SK-MEL-5 (cell line): ENCODE data around the gene TMEM117. TPM values are rescaled to one million over a fixed set of nuclear protein-coding genes. Genes with fewer than 3 reads are reported as not detected.
A peak's percentile ranks its signal among the peaks of the same experiment; 100 is the strongest.
"Not testable (repeated sequence)": the region's sequence is repeated elsewhere in the genome, so short reads cannot be mapped to it uniquely, and the experiment has no call there.

Source experiments
- DNase-seq: peaks from one replicate; pipeline ENCODE4 v3.0.0-alpha.2; 2016; ENCODE audit warnings: low read depth, low spot score
- in situ Hi-C: cut with HindIII; loops from 2 replicates; pipeline ENCODE4 v1.10.0; 2016; ENCODE audit warnings: low sequenced_read_pairs, high pct_unique_total_duplicates, low pct_unique_long_range_greater_than_20kb
- total RNA-seq: library from RNA; depleted of rRNA; stranded (reverse); fragments of >200 nt; shearing (Covaris generic); gene quantifications from 2 replicates; pipeline ENCODE4 v1.2.3, GENCODE V29; 2014

The TMEM117 gene
- total RNA-seq, 1 experiment from 2014 or later: 62.6 TPM

DNA sequence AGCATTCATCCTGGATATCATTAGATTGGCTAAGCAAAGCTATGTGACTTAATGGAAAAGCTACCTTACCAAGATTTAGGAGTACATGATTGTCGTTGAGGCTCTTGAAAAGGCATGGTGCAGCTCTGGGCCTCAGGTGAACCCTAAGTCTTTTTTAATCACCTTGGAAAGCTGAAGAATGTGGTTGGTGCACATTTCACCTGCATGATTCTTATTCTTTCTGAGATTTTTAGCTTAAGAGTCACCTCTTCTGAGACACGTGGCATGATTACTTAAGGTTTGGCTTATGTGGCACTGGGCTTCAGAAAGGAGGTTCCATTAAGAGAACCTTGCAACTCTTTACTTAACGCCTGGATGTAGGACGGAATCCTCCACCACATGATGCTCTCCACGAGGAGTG is 498.5 kb downstream of the TMEM117 start:
- DNase-seq: no peak
- in situ Hi-C loops: no loop called here

- in situ Hi-C loops: no loop called here
- DNase-seq: no peak
These were observed 499.1 kb downstream of the TMEM117 start for GRCh38 chr12:44335030-44335429.

- in situ Hi-C loops: no loop called here
- DNase-seq: no peak
These were observed 500.7 kb downstream of the TMEM117 start for GRCh38 chr12:44336577-44336976.

- in situ Hi-C loops: no loop called here
- no peak for DNase-seq
These were observed 506.5 kb downstream of the TMEM117 start for GRCh38 chr12:44342371-44342770.

DNA sequence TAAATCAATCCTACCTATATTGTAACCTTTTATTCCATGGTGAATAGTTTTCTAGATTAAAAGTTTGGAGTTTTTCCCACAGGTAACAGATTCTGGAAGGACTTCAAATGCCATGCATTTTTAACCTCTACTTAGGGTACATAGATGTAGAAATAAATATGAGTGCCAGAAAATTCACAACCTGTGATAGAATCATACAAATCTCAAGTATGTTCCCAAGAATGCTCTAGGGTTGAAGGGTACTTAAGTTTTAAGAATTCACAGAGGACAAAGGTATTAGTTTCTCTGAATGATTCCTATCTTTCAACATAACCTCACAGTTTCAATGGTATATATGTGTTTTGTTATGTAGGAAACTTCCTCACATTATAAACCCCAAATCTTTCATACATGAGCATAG is 511.3 kb downstream of the TMEM117 start:
- DNase-seq: no peak
- in situ Hi-C loops: no loop called here

- DNase-seq: no peak
- in situ Hi-C loops: no loop called here
These were observed 521.6 kb downstream of the TMEM117 start for GRCh38 chr12:44357494-44357893.

- no peak for DNase-seq
- in situ Hi-C loops: no loop called here
These were observed 522.8 kb downstream of the TMEM117 start for GRCh38 chr12:44358636-44359035.

DNA sequence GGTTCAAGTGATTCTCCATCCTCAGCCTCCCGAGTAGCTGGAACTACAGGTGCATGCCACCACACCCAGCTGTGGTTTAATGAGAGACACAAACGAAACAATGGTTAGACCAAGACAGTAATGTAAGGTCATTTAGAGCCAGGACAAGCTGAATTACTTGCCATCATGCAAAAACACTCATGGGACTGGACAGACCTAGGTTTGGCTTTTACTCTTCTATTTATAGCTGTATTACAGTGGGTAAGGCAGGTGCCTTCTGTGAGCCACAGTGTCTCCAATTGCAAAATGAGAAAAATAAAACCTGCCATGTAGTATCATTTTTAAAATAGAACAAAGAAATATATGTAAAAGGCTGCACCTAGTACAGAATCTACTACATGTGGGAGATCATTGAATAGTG is 527.1 kb downstream of the TMEM117 start:
- in situ Hi-C loops: no loop called here
- DNase-seq: no peak

DNA sequence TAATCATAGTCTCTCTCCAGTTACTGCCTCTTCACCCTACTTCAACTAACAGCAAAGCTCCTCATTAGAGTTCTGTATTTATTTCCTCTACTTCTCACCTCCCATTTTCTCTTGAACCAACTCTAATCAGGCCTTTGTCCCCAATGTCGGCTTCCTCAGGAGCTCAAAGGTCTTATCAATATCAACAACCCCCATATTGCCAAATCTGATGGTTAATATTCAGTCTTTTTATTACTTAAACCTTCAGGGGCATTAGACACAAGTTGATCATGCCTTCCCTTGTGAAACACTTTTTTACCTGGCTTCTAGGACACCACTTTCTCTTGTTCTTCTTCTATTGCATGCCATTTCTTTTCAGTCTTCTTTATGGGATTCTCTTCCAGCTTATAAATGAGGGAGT is 531.3 kb downstream of the TMEM117 start:
- no peak for DNase-seq
- in situ Hi-C loops: no loop called here

- in situ Hi-C loops: no loop called here
- DNase-seq: no peak
These were observed 532.0 kb downstream of the TMEM117 start for GRCh38 chr12:44367916-44368315.

DNA sequence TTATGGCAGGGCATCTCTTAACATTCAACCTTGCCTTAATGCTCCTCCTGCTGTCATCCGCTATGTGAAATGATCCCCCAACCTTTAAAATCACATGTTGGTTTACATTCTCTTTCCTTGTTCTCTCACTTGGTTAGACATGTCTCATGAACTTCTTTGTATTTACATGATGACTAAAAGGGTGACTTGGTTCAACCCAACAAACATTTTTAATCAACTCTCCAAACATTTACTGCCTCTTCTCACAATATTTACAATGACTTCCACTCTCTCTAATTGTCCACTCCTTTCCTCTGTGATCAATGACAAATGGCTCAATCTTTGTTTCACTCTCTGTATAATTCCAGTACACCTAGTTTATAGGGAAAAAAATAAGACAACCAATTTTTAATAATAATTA is 534.1 kb downstream of the TMEM117 start:
- no peak for DNase-seq
- in situ Hi-C loops: no loop called here

DNA sequence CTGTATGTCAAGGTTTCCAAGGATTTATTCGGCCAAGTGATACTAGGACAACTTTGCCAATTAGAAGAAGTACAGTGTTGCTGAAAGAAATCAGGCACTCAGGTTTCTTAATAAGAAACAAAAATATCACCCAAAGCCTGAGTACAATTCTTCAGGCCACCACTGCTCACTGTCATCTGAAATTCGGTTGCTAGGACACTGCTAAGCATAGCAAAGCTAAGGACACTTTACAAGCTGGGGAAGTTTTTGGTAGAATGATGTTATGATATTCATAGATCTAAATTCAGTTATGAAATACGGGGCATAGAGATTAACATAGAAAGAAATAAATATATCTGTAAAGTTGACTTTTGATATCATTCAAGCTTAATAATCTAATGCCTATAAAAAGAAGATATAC is 535.1 kb downstream of the TMEM117 start:
- DNase-seq: no peak
- in situ Hi-C loops: no loop called here

DNA sequence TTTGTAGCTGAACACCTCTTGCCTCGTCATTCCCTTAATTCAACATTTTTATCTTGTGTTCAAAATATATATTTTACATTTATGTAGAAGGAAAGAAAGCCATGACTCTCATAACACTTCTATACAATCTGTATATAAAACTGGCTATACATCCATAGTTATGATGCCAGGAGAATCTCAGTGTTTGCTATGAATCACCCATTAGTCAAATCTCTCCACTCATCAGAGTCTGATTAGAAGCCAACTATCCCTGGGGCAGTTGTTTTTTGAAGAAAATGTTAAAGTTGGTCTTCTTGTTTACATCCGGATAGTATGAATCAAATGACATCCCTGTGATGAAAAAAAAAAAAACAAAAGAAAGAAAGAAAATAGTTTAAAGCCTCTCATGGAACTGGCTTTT is 536.4 kb downstream of the TMEM117 start:
- DNase-seq: peak; percentile 40

DNA sequence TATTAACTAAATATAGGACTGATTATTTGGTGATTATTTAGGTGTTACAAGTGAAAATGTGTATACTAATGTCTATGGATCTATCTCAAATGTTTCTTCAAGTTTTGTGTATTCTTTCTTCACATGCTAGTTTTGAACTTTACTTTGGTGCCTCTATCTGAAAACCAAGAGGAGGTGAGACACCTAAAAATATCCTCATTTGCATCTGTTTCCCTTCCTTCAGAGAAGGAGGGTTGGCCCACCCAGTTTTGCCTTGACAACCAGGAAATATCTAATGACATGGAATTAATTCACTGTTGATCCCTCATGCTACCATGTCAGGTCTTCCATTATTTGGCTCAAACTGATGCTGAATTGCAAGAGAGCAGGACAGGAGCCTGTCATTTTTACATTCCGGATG is 539.8 kb downstream of the TMEM117 start:
- DNase-seq: no peak
- in situ Hi-C loops: no loop called here

More for the DNA sequence above, 536.4 kb downstream of the TMEM117 start:
- in situ Hi-C loops: no loop called here

- in situ Hi-C loops: no loop called here
- DNase-seq: no peak
These were observed 541.7 kb downstream of the TMEM117 start for GRCh38 chr12:44377443-44378187.

- DNase-seq, in situ Hi-C loops: not testable (repeated sequence)
These were observed 543.2 kb downstream of the TMEM117 start for GRCh38 chr12:44379113-44379512.

GRCh38 chr12:44379831-44380230 is 544.0 kb downstream of the TMEM117 start:
- in situ Hi-C loops: no loop called here
- no peak for DNase-seq

- no peak for DNase-seq
- in situ Hi-C loops: no loop called here
These were observed 545.0 kb downstream of the TMEM117 start for GRCh38 chr12:44380861-44381260.

DNA sequence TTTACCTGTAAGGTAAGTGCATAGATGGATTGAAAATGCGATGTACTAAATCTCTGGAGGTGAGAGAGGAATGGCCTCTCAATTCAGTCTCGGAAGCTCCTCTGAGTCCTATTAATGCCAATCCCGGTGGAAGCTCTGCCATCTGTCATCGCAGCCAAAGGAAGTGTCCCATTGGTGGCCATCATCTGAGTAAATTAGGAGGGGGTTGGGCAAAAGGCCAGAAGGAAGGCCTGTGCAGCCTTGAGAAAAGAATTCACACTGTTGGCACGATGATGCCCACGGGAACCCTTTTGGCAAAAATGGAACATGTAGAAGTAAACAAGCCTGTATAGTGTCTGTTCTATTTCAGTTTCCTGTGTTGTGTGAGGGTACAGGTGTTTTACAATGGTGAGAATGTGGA is 545.5 kb downstream of the TMEM117 start:
- DNase-seq: no peak
- in situ Hi-C loops: no loop called here

- in situ Hi-C loops: no loop called here
- DNase-seq: no peak
These were observed 548.3 kb downstream of the TMEM117 start for GRCh38 chr12:44384136-44384535.
